GM18867 (cell line): ENCODE measurements around the gene STIM1.
"Not testable (repeated sequence)": the region's sequence is repeated elsewhere in the genome, so short reads cannot be mapped to it uniquely, and the experiment has no call there.

Experiments used
- ATAC-seq: cut with Tn5 transposase; IDR thresholded peaks from one replicate; pipeline ENCODE4 v1.9.1; 2021; ENCODE audit warnings: mild to moderate bottlenecking, moderate library complexity; ENCODE audit not compliant: unreplicated experiment

Gene STIM1

DNA sequence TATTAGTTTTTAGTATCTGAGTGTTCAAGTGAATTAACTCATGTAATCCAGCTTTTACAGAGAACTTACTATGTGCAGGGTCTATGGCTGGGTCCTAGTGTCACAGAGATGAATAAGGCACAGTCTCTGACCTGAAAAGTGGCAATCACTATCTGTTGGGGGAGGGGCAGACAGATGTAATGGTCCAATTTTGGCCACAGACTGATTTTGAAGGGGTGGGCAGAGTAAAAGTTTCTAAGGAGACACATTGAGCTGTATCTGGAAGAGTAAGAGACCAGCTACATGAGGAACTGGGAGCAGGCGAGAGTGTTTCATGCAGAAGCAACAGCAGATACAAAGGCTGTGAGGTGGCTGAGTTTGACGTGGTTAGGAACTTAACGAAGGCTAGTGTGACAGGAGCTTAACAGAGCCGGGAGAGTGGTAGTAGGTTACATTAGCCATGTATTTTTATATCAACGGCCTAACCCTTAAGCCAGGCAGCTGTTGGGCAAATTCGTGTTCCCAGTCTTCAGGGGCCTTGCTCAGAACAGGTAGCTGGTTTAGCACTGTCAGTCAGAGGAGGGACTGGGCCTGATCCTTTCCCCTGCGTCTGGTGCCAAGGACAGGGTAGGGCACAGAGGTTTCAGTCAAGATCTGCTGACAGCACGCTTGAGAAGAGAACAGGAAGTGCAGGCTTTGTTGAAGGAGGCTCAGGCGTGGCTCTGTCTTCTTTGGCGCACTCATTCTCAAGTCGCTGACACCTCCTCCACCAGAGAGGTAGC lies 1.4 kb upstream of the STIM1 start:
- ATAC-seq: peak; percentile 30

DNA sequence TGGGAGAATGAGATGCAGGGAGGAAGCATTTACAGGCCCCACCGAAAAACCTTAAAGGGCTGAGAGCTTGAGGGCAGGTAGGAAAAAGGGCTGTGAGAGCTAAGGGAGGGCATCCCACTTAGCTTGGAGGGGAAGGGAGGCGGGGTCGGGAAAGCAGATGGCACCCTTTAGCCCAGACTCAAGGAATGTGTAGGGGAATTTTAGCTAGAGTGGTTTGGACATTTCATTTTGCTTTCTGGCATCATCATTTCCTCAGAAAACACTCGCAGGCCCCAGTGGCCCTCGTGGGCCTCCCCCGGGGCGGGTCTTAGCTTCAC lies 846 bp upstream of the STIM1 start:
- ATAC-seq: peak; percentile 10

DNA sequence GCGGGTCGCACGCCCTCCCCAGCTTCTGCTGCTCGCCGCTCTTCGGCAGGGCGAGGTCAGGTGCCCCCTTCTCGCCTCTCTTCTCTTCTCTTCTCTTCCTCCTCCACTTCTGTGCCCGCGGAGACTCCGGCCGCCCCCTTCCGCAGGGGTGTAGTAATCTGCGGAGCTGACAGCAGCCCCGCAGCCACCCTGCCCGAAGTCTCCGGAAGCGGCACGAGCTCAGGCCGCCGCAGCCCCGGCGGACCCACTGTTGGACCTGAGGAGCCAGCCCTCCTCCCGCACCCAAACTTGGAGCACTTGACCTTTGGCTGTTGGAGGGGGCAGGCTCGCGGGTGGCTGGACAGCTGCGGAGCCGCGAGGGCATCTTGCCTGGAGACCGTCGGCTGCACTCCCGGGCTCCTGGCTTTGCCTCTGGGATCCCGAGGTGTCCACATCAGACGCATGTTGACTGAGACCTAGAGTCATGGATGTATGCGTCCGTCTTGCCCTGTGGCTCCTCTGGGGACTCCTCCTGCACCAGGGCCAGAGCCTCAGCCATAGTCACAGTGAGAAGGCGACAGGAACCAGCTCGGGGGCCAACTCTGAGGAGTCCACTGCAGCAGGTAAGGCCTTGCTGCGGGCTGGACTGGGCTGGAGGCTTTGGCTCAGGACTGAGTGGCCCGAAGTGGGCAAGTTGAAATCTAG lies 486 bp downstream of the STIM1 start:
- peak; percentile 20 for ATAC-seq

DNA sequence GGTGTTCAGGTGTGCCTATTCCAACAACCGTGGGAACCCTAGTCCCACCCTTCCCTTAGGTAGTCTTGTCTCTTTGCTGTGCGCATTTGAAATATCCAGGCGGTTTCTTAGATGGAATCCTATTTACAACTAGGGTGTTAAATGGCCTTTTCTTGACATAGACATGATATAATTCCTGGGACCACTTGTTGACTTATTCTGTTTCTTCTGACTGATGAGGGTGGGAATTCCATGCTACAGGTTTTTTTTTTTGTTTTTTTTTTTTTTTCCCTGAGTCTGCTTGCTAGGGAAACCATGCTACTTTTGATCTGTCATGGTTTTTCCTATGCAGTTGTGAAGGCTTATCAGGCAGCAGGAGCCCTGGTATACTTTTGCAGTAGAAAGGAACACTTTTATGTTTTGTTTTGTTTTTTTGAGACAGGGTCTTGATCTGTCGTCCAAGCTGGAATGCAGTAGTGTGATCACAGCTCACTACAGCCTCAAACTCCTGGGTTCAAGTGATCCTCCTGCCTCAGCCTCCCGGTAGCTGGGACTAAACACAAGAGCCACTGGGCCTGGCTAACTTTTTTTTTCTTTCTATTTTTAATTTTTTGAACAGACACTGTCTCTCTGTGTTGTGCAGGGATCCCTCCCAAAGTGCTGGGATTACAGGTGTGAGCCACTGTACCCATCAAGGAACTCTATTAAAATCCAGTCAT lies 1.5 kb downstream of the STIM1 start:
- no peak for ATAC-seq

DNA sequence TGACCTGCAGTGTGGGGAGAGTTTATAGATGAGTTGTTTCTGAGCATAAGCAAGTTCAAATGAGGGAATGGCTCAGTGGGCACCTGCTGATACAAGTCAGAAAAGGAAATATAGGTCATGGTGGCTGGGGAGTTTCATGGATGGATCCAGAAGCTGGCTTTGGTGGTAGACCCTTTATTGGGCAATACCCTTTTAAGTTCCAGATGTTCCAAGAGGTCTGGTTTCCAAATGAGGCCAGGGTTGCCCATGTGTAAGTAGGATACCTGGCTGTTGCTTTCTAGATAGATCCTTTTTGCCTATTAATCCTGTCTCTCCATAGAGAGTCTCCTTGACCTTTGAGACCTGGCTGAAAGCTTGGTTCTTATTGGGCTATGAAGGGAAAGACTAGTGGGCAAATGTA lies 2.2 kb downstream of the STIM1 start:
- no peak for ATAC-seq

DNA sequence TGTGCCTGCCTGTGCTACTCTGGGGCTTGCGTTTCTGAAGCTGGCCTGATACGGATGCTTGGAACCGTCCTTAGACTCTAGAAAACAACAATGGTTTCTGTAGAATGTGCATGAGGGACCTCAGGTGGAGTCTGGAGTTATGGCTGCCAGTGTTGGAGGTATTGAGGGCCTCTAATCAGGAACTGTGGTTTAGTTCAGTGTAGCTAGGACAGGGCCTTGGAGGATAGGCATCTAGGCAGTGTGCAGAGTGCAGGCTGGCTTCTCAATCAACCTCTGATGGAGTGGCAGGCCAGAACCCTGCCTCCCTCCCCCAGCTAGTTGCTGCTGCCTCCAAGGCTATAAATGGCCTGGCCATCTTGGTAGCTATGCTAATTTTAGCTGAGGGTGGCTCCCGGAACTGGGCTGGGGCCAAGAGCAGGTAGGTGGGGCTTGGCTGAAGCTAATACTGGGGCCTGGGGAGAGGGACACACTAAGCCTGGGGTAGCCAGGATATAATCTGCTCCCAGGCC lies 4.0 kb downstream of the STIM1 start:
- peak; percentile 29 for ATAC-seq

DNA sequence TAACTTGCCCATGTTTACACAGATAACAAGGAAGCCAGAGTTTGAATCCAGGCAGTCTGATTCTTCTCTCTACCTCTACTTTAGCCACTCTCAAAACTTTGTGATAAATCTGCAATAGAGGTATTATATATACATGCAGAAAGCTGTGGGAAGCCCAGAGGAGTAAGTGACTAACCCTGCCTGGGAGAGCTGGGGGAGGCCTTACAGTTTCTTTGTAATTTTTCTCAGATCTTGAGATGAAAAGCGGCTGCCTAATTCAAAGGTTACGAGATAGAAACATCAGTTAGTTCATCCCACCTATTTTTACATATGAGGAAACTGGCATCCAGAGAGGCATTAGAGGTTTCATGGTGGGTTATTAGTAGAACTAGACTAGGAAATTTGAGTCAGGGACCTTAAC lies 4.9 kb downstream of the STIM1 start:
- ATAC-seq: no peak

DNA sequence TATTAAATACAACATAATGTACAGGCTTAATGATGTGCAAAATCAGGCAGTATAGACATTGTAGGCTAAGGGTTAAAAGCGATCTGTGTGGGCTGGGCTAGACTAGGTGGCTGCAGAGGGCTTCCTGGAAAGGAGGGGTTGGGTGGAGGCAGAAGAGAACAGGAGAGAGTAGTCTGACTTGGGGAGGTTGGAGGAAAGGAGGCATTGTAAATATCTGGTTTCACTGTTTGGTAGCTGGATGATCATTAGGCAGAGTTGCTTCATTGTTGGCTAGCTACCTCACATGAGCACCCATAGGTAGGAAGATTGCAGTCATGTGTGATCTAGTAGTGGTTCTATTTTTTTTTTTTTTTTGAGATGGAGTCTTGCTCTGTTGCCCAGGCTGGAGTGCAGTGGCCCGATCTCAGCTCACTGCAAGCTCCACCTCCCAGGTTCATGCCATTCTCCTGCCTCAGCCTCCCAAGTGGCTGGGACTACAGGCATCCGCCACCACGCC lies 5.5 kb downstream of the STIM1 start:
- ATAC-seq: not testable (repeated sequence)

DNA sequence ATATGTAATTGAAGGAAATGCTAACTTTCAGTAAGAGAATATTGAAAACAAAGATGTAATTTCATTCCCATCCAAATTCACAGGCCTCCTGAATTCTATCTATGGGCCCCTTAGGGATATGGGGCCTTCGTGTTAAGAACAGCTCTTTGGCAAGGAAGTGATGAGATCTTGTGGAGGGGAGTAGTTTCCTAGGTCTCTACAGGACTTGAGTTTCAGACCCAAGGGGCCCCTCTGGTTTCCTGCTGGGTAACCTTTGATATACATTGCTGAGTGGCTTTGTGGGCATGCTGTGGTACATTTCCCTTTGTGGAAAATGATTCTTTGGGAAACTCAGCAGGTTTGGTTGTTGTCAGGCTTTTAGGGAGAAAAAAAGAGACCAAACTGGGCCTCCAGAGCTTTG lies 6.2 kb downstream of the STIM1 start:
- no peak for ATAC-seq

DNA sequence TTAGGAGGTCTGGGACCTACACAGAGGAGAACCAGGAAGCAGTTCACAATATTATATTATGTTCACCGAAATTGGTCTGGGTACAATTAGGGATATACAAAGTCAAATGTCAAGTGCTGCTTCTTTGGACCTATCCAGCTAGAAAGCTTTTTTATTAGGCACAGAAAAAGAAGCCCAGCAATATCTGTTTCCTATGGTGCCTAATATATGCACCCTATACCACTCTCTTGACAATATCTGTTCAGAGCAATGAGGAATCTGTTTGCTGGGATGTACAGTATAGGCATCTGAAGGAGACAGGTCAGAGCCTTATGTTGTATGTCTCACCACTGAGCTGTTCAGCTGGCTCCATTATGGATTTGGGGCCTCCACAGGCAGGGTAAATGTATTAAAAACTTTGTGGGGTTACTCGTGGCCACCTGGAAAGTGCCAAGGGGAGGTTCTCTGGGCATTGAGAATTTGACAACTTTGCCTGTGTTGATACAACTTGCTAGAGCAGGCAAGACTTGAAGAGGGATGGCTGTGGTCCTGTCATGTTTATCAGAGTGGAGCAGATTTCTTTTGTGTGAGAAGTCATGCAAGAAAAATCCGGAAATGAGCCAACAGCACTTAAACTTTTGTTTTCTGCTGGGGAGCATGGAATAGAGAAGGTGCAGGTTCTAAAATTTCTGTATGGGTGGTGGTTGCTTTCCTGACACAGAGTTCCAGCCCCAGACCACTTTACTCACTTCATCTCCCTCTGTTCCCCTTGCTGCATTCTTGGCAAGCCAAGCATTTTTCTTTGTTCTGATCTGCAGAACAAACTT lies 10.1 kb downstream of the STIM1 start:
- ATAC-seq: no peak

DNA sequence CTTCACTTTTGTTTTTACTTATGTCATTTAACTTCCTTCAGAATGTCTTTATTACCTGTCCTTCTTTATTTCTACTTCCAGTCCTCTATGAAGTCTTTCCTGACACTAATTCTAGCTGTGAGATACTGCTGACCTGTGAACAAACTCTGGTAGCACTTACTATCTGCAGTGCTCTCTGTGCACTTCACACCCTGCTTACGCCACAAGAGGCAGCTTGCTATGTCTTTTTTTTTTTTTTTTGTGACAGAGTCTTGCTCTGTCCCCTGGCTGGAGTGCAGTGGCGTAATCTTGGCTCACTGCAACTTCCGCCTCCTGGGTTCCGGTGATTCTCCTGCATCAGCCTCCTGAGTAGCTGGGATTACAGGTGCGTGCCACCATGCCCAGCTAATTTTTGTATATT lies 10.7 kb downstream of the STIM1 start:
- peak; percentile 42 for ATAC-seq

DNA sequence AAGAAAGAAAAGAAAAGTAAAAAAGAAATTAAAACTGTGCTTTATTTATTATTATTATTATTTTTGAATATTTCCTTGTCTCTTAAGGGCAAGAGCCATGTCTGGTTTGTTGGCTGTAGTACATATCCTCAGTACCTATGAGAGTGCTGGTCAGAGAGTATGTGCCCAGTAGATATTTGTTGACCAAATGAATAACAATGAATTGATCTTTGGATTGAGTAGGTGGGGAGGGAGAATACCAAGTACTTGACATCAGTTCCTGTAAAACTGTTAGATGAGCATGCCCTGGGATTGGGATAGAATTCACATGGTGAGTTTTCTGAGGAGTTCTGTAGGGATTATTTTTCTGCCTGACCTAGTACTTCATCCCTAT lies 11.4 kb downstream of the STIM1 start:
- ATAC-seq: no peak

DNA sequence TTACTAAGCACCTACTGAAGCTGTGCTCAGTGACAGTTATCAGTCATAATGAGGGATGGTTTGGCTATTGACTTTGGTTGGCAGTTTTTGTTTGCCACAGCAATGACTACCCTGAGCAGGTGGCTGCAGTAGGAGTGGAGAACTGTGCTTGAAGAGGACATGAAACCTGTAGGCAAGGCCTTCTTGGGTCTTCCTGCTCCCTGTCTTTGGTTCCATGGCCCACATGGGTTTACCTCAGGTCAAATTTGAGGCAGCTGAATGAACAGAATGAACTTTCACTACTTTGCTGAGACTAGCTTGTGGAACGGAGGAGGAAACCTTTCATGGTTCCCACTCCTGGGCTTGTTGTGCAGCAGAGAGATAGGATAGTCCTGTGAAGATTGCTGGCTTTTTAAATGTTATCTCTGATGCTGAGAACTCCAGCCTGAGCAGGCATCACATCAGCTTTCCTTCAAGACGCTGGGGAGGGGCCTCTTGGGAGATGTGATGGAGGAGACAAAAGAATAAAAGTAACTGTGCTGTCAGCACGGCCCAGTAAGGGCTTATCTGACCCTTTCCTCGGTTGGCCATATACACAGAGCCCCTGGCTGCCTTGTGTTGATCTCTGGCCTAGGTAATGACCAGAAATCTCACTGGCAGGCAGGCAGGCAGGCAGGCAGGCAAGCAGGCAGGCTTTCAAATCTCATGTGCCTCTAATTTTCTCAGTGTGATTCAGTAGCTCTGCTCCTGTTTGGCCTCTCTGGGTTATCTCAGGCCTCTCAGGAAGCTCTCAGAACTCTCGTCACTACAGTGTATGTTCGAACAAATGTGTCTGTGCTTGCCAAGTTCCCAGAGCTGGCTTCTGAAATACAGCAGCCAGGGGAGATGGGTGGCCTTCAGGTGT lies 12.0 kb downstream of the STIM1 start:
- ATAC-seq: peak; percentile 53

DNA sequence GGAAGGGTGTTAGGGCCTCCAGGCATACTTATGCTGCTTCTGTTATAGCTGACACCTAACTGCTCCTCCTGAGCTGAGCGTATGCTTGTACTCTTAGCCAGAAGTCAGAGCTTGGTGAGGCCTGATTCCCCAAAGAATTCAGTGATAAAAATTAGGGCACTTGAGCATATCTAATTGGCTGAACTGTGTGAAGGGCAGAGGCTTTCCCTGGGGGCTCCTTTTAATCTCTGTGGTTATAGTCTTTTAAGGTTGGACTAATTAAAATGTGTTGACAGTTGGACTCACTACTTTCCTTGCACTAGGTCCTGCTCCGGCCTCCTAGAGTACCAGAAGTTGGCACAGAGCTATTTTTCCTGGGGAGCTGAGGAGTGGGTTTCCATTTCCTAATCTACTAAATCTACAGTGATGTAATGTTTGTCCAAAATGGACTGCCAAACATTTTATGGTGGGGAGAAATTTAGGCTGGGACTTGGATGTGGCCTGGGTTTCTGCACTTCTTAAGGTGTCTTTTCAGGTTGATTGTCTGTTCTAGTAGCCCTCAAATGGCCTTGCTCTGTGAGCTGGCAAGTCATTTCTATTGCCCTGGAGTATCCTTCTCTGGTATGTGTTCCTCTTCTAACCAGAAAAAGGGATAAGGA lies 18.4 kb downstream of the STIM1 start:
- ATAC-seq: no peak

DNA sequence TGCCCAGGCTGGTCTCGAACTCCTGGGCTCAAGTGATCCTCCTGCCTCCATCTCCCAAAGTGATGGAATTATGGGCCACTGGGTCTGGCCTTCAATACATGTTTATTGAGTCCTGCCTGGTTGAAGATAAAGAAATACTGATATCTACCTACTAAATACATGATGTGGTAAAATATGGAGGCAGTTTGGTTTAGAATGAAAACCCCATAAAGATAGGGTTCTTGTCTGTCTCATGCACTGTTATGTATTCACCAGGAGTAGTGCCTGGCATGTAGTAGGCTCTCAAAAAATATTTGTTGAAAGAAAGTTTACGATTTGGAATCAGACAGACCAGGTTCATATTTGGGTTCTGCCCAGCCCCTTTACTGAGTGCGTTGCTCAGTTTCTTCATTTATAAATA lies 21.1 kb downstream of the STIM1 start:
- no peak for ATAC-seq

DNA sequence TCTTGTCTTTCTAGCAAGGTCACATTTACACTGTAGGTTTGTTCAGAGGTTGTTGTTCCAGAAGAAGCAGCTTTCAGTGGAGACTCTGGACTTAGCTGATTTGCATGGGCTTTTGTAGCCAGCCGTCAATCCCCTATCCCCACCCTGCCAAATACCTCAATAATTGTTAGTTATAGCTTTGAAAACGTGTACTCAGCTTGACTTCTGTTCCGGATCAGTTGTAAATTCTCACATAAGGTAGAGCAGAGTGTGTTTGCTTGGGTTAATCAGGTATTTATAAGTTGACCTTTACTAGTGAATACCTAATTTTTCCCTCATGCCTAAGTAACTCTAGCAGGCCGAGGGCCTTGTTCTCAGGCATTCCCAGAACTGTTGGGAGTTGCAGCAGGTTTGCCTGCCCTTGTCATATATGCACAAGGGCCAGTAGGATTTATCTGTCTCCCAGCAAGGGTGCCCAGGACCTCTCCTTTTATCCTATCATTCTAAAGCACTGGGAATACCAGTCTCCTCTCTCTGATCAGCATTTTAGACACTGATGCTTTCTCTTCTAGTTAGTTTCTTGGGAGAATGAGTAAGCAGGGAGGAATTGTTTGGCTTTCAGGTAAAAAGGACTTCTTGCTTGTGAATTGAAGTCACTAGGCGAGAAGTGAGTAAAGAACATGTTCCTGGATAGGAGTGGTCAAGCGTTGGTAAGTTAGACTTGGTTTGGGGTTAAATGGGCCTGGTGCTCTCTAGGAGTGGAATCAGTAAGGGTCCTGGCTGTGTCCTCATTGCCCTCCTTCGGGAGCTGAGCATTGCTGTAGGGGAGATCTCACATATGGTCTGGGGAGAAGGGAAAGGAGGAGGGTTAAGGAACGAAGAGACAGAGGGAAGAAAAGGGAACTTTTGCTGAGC lies 22.1 kb downstream of the STIM1 start:
- no peak for ATAC-seq

DNA sequence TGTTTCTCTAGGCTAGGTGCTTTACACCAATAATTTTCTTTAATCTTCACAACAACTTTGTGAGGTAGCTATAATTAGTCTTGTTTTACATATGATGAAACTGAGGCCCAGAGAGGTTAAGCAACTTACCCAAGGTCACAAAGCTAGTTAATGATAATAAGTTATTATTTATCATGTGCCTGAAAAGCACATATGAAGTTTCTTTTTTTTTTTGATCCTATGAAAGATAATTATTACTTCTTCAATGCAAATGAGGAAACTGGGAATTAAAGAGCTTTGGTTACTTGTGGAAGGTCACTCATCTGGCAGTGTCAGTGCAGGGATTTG lies 22.8 kb downstream of the STIM1 start:
- no peak for ATAC-seq

DNA sequence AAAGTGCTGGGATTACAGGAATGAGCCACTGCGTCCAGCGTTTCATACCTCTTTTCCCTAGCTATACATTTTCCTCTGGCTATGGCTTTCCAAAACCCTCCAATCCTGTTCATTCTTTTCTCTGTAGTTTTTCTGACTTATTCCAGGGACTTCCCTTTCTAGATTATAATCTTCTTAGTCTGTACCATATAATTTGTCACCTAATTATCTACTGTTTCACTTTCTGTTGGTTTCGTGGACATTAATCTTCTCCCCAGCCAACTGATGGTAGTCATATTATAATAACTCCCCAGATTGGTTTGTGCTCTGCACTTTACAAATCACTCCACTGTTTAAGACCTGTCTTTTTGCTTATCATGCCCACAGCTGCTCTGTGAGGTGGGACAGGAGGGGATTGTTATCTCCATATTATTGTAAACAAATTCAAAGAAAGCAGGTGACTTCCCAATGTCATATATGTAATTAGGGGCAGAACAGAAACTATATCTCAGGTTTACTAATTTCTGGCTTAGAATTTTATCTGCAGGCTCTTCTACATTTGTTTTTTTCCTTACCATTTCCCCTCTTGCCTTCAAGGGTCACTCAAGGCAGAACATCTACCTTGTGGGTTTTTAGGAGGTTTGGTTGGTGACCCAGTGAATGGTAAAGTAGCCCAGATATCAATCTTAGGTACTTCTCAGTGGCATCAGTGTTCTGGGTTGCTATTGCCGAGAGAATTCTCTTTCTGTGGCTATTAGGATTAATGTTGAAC lies 23.9 kb downstream of the STIM1 start:
- peak; percentile 45 for ATAC-seq
